GM12878 (cell line): ENCODE data around the gene KCNK7. TPM values are rescaled to one million over a fixed set of nuclear protein-coding genes. Genes with fewer than 3 reads are reported as not detected.
A peak's percentile ranks its signal among the peaks of the same experiment; 100 is the strongest.

Experiments used
- ATAC-seq: fragments of 200-7000 bp; cut with Tn5 transposase; 3 replicates; pipeline ENCODE4 v1.9.1; 2020; ENCODE audit warnings: mild to moderate bottlenecking, moderate library complexity
- BruUV-seq: library from RNA; stranded (reverse); fragments of 400-500 nt; replicated peaks from 2 replicates; lab custom pipeline; 2021; lab: Mats Ljungman, UMichigan
- CTCF ChIA-PET: fragments of 300-600 bp; sonication (Branson Sonifier 250); formaldehyde crosslinking; extraction: SDS; loops from one replicate; lab custom pipeline; 2021; ENCODE audit warnings: inconsistent platforms; lab: Yijun Ruan, JAX
- POLR2A ChIA-PET: fragments of 350-600 bp; formaldehyde crosslinking; extraction: SDS; loops from one replicate; lab custom pipeline; 2021; ENCODE audit warnings: inconsistent platforms; lab: Charles Lee
- RAD21 ChIA-PET: fragments of 300-600 bp; sonication (Branson Sonifier 250); formaldehyde crosslinking; loops from one replicate; lab custom pipeline; 2023; ENCODE audit warnings: antibody characterized with exemption; ENCODE audit not compliant: unreplicated experiment; lab: Charles Lee
- SMC1A ChIA-PET: fragments of 300-600 bp; sonication (Branson Sonifier 250); formaldehyde crosslinking; loops from one replicate; lab custom pipeline; 2023; ENCODE audit not compliant: unreplicated experiment, uncharacterized antibody; lab: Charles Lee
- DNase-seq: peaks from one replicate; pipeline ENCODE4 v3.0.0-alpha.2; 2011; ENCODE audit warnings: low read depth, low spot score
- FAIRE-seq: peaks from 3 replicates; lab custom pipeline; 2011; peaks lifted over from hg19 to GRCh38; lab: Jason Lieb, UNC
- H2AFZ ChIP-seq: 2 replicates; pipeline ENCODE4 v1.6.0; 2011; ENCODE audit warnings: low read depth, low read length, control low read depth; ENCODE audit not compliant: control insufficient read depth
- H3K27ac ChIP-seq: 2 replicates; pipeline ENCODE4 v1.5.1; 2011; ENCODE audit warnings: control low read depth; ENCODE audit not compliant: control insufficient read depth, insufficient read depth
- H3K27me3 ChIP-seq, 2 experiments: replicated peaks in 1 of 2; 2 replicates each; pipeline versions ENCODE4 v1.6.0 to v1.6.1; 2011; ENCODE audit warnings: low read length in 1 of 2; ENCODE audit not compliant: control insufficient read depth in 2 of 2, insufficient read depth in 2 of 2
- H3K36me3 ChIP-seq, 2 experiments: 2 replicates each; pipeline ENCODE4 v1.5.1; 2011; ENCODE audit warnings: low read length in 1 of 2; ENCODE audit not compliant: control insufficient read depth in 2 of 2, insufficient read depth in 2 of 2
- H3K4me1 ChIP-seq: 2 replicates; pipeline ENCODE4 v1.6.1; 2011; ENCODE audit warnings: mild to moderate bottlenecking, low read length, moderate library complexity, mixed read lengths; ENCODE audit not compliant: control insufficient read depth, insufficient read depth
- H3K4me2 ChIP-seq: 2 replicates; pipeline ENCODE4 v1.6.0; 2011; ENCODE audit warnings: control low read depth; ENCODE audit not compliant: control insufficient read depth, insufficient read depth
- H3K4me3 ChIP-seq: fragments of 200-600 bp; sonication (generic); 2 replicates; pipeline ENCODE4 v1.5.1; 2016
- H3K79me2 ChIP-seq: 2 replicates; pipeline ENCODE4 v1.6.0; 2011; ENCODE audit warnings: low read length; ENCODE audit not compliant: control insufficient read depth, insufficient read depth
- H3K9ac ChIP-seq: 2 replicates; pipeline ENCODE4 v1.8.0; 2011; ENCODE audit warnings: low read length, control low read depth, mixed read lengths; ENCODE audit not compliant: control insufficient read depth, insufficient read depth
- H3K9me3 ChIP-seq: replicated peaks from 3 replicates; pipeline ENCODE4 v1.5.1; 2011; ENCODE audit warnings: mild to moderate bottlenecking, low read length; ENCODE audit not compliant: control insufficient read depth, insufficient read depth
- H4K20me1 ChIP-seq: 2 replicates; pipeline ENCODE4 v1.6.0; 2011; ENCODE audit not compliant: control insufficient read depth, insufficient read depth
- BHLHE40 ChIP-seq, 2 experiments: fragments of 450-650 bp in 1 of 2; IDR thresholded peaks; 2 replicates each; pipeline ENCODE4 v1.6.1; 2011 to 2017; ENCODE audit warnings: low read depth in 2 of 2, borderline replicate concordance in 1 of 2, improper control_type of control experiment in 1 of 2, low read length in 1 of 2, mild to moderate bottlenecking in 1 of 2
- CREM ChIP-seq: IDR thresholded peaks from 2 replicates; pipeline ENCODE4 v1.6.1; 2014; ENCODE audit warnings: antibody characterized with exemption, low read depth
- HCFC1 ChIP-seq: fragments of 150-350 bp; IDR thresholded peaks from 2 replicates; pipeline ENCODE4 v1.6.1; 2014; ENCODE audit warnings: low read length
- IKZF2 ChIP-seq, 2 experiments: fragments of 450-650 bp; IDR thresholded peaks; 2 replicates each; pipeline ENCODE4 v1.6.1; 2017; ENCODE audit warnings: mild to moderate bottlenecking in 2 of 2, moderate library complexity in 2 of 2
- LARP7 ChIP-seq: fragments of 450-650 bp; IDR thresholded peaks from 2 replicates; pipeline ENCODE4 v1.6.1; 2017; ENCODE audit warnings: mild to moderate bottlenecking
- PAX5 ChIP-seq: IDR thresholded peaks from 2 replicates; pipeline ENCODE4 v1.6.1; 2011; ENCODE audit warnings: low read depth, low read length, borderline replicate concordance
- PBX3 ChIP-seq: IDR thresholded peaks from 2 replicates; pipeline ENCODE4 v1.6.1; 2011; ENCODE audit warnings: mild to moderate bottlenecking, low read depth, low read length, moderate library complexity; ENCODE audit not compliant: insufficient replicate concordance
- PKNOX1 ChIP-seq: fragments of 450-650 bp; IDR thresholded peaks from 2 replicates; pipeline ENCODE4 v1.6.1; 2016; ENCODE audit warnings: mild to moderate bottlenecking
- RAD21 ChIP-seq: IDR thresholded peaks from 2 replicates; pipeline ENCODE4 v1.6.1; 2011; ENCODE audit warnings: mild to moderate bottlenecking, low read depth, low read length, moderate library complexity; ENCODE audit not compliant: insufficient read depth
- SUZ12 ChIP-seq: fragments of 200-600 bp; sonication (generic); IDR thresholded peaks from one replicate; pipeline ENCODE4 v1.6.1; 2018; ENCODE audit warnings: antibody characterized with exemption, mild to moderate bottlenecking; ENCODE audit not compliant: unreplicated experiment
- WGBS: methylation state at CpG from one replicate; pipeline ENCODE4 v1.1.6; 2016; ENCODE audit warnings: low lambda C conversion rate; ENCODE audit not compliant: insufficient replicate concordance, insufficient coverage; ENCODE audit errors: missing lambda C conversion rate; 5-methylcytosine and 5-hydroxymethylcytosine counted together
- in situ Hi-C: fragments of 300-500 bp; cut with MboI; formaldehyde crosslinking; loops from 9 replicates; pipeline ENCODE4 v1.14.3; 2018; ENCODE audit warnings: mixed read lengths
- intact Hi-C: fragments of 100-400 bp; cut with micrococcal nuclease; formaldehyde crosslinking; loops from one replicate; pipeline ENCODE4 v1.14.2; 2022; ENCODE audit not compliant: unreplicated experiment
- polyA plus RNA-seq, 11 experiments: library from polyadenylated mRNA; depleted of rRNA in 4 of 11; unstranded in 6 of 11; stranded (reverse) in 5 of 11; fragments of >200 nt; fragmentation: Nextera tagmentation in 4 of 11; fragmentation: Illumina TruSeq in 1 of 11; extraction: Ambion mirVana in 4 of 11; extraction: Trizol in 1 of 11; gene quantifications; 1 replicate in 1 of 11; 2 replicates in 10 of 11; pipeline versions ENCODE4 v1.2.1 to v1.2.3, GENCODE V29; 2011 to 2016; ENCODE audit warnings: inconsistent platforms in 2 of 11, missing spikeins in 2 of 11, low read depth in 1 of 11
- total RNA-seq, 4 experiments: library from RNA; depleted of rRNA in 3 of 4; stranded (reverse); fragments of >200 nt in 3 of 4; fragmentation: Illumina TruSeq in 1 of 4; extraction: Trizol in 1 of 4; gene quantifications; 2 replicates each; pipeline versions ENCODE4 v1.2.1 to v1.2.3, GENCODE V29; 2013 to 2021
- TF ChIP-seq, protein P1 (sequence below): fragments of 450-650 bp; IDR thresholded peaks from 2 replicates; pipeline ENCODE4 v1.6.1; 2016; ENCODE audit warnings: mild to moderate bottlenecking, moderate library complexity, borderline replicate concordance
- TF ChIP-seq, protein P2 (sequence below), 3 experiments: IDR thresholded peaks in 2 of 3; conservative IDR thresholded peaks in 1 of 3; 2 replicates each; pipeline ENCODE4 v1.5.1; 2011; ENCODE audit warnings: low read depth in 3 of 3, low read length in 3 of 3, mild to moderate bottlenecking in 3 of 3, control low read depth in 2 of 3, moderate library complexity in 2 of 3, inconsistent platforms in 1 of 3, mixed read lengths in 1 of 3; ENCODE audit not compliant: control insufficient read depth in 2 of 3, insufficient read depth in 1 of 3; ENCODE audit errors: extremely low read depth in 1 of 3

The KCNK7 gene
- total and polyA plus RNA-seq, 10 of the 15 experiments (the other 5 are each of a cell fraction or from before 2014, with no cell fraction given) = 0.11 to 0.54 (median 0.23) TPM; not detected in 7

- peak within 1 kb of the TSS; percentile 76 for H3K27ac ChIP-seq
- H3K27me3 ChIP-seq = no peaks in the 10 kb centered on the region
- peaks cover 33% of the 10 kb centered on the region for H3K4me1 ChIP-seq
- intact Hi-C loops (loop anchor here (1.0 to 5.0 kb wide), 3 partner anchors 29 to 153 kb away; partner anchors contain the start of gene PCNX3), in situ Hi-C loops (no loop called here)
- peak within 1 kb of the TSS; percentile 87 for H3K9ac ChIP-seq
- H4K20me1 ChIP-seq = no peaks in the 10 kb centered on the region
- SMC1A ChIA-PET = interaction anchor here (1.0 to 4.8 kb wide), 6 partner anchors 17 to 68 kb away, joined by 3 to 48 read pairs (median 5); partner anchors contain the start of genes PCNX3 and SIPA1
- ATAC-seq (peak; percentile 77), FAIRE-seq (peak; percentile 99), DNase-seq (peak; percentile 97)
- CTCF ChIA-PET = interaction anchor here (0.7 to 5.5 kb wide), 14 partner anchors 9 to 290 kb away, joined by 3 to 89 read pairs (median 4); partner anchors contain the start of genes MUS81 and PCNX3
- H3K79me2 ChIP-seq = peaks cover 51% of the 10 kb centered on the region
- RAD21 ChIA-PET = interaction anchor here (0.8 to 6.1 kb wide), 13 partner anchors 11 to 308 kb away, joined by 3 to 58 read pairs (median 4); partner anchors contain the start of genes MAP3K11, PCNX3, POLA2 and SIPA1
- POLR2A ChIA-PET = interaction anchor here (0.8 to 4.7 kb wide), 15 partner anchors 11 to 98 kb away, joined by 3 to 66 read pairs (median 4); partner anchors contain the start of genes PCNX3, SCYL1 and SIPA1
- no peaks in the 10 kb centered on the region; a peak in 1 of 4 replicates for H3K36me3 ChIP-seq
- H3K4me2 ChIP-seq = peak within 1 kb of the TSS; percentile 94
- H3K9me3 ChIP-seq = no peaks in the 10 kb centered on the region
- WGBS = under 1% methylated on average over 87 of the region's 89 CpGs
- BruUV-seq = no TSS peak
- peak within 1 kb of the TSS; percentile 84 for H3K4me3 ChIP-seq
- H2AFZ ChIP-seq = peak within 1 kb of the TSS; percentile 90
- TF ChIP-seq HCFC1 (peak; percentile 93), RAD21 (peak; percentile 55), IKZF2 (IDR thresholded peaks at IDR 0.05) (peak; percentile 49 to 80; a peak in 2 of 4 replicates), PAX5 (peak; percentile 40), BHLHE40 (IDR thresholded peaks at IDR 0.05; ENCODE audit: borderline replicate concordance in 1 of 2, low read depth in 2 of 2, low read length in 1 of 2) (peak; percentile 65 to 66; a peak in 3 of 4 replicates), CREM (peak; percentile 99), PBX3 (peak; percentile 83), PKNOX1 (peak; percentile 97), LARP7 (peak; percentile 65), SUZ12 (no peak)
- TF ChIP-seq, protein P1, sequence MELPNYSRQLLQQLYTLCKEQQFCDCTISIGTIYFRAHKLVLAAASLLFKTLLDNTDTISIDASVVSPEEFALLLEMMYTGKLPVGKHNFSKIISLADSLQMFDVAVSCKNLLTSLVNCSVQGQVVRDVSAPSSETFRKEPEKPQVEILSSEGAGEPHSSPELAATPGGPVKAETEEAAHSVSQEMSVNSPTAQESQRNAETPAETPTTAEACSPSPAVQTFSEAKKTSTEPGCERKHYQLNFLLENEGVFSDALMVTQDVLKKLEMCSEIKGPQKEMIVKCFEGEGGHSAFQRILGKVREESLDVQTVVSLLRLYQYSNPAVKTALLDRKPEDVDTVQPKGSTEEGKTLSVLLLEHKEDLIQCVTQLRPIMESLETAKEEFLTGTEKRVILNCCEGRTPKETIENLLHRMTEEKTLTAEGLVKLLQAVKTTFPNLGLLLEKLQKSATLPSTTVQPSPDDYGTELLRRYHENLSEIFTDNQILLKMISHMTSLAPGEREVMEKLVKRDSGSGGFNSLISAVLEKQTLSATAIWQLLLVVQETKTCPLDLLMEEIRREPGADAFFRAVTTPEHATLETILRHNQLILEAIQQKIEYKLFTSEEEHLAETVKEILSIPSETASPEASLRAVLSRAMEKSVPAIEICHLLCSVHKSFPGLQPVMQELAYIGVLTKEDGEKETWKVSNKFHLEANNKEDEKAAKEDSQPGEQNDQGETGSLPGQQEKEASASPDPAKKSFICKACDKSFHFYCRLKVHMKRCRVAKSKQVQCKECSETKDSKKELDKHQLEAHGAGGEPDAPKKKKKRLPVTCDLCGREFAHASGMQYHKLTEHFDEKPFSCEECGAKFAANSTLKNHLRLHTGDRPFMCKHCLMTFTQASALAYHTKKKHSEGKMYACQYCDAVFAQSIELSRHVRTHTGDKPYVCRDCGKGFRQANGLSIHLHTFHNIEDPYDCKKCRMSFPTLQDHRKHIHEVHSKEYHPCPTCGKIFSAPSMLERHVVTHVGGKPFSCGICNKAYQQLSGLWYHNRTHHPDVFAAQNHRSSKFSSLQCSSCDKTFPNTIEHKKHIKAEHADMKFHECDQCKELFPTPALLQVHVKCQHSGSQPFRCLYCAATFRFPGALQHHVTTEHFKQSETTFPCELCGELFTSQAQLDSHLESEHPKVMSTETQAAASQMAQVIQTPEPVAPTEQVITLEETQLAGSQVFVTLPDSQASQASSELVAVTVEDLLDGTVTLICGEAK = peak; percentile 96
- TF ChIP-seq, protein P2, sequence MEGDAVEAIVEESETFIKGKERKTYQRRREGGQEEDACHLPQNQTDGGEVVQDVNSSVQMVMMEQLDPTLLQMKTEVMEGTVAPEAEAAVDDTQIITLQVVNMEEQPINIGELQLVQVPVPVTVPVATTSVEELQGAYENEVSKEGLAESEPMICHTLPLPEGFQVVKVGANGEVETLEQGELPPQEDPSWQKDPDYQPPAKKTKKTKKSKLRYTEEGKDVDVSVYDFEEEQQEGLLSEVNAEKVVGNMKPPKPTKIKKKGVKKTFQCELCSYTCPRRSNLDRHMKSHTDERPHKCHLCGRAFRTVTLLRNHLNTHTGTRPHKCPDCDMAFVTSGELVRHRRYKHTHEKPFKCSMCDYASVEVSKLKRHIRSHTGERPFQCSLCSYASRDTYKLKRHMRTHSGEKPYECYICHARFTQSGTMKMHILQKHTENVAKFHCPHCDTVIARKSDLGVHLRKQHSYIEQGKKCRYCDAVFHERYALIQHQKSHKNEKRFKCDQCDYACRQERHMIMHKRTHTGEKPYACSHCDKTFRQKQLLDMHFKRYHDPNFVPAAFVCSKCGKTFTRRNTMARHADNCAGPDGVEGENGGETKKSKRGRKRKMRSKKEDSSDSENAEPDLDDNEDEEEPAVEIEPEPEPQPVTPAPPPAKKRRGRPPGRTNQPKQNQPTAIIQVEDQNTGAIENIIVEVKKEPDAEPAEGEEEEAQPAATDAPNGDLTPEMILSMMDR (IDR thresholded peaks at IDR 0.05 in 2 of 3, conservative IDR thresholded peaks at IDR 0.05 in 1 of 3; ENCODE audit: control insufficient read depth in 2 of 3, extremely low read depth in 1 of 3, insufficient read depth in 1 of 3, low read depth in 3 of 3, low read length in 3 of 3) = peak; percentile 69 to 79 (median 69)
Measured at GRCh38 chr11:65569973-65570918, 25.4 kb downstream of the KCNK7 start, which contains the start of gene ZNRD2. TSS of gene ZNRD2 (plus strand) at chr11:65570477. CDS start at chr11:65570492, 15 bp downstream.
